Smooth muscle cell (in vitro differentiated cells): Measurements from ENCODE around the gene CYP2B6. TPM values are rescaled to one million over a fixed set of nuclear protein-coding genes. Genes with fewer than 3 reads are reported as not detected.

Experiments
- DNase-seq: peaks from one replicate; lab custom pipeline; 2025; ENCODE audit not compliant: unreplicated experiment; lab: John Stamatoyannopoulos, UW
- H2AFZ ChIP-seq: fragments of 200-600 bp; sonication (generic); 2 replicates; pipeline ENCODE4 v1.6.0; 2016; ENCODE audit warnings: antibody characterized with exemption, low read depth, mild to moderate bottlenecking
- H3F3A ChIP-seq: fragments of 200-600 bp; sonication (generic); 2 replicates; pipeline ENCODE4 v1.6.0; 2017; ENCODE audit warnings: antibody characterized with exemption, low read depth
- H3K27ac ChIP-seq: fragments of 200-600 bp; sonication (generic); 2 replicates; pipeline ENCODE4 v1.5.1; 2016; ENCODE audit warnings: low read depth, mild to moderate bottlenecking
- H3K27me3 ChIP-seq: fragments of 200-600 bp; sonication (generic); 2 replicates; pipeline ENCODE4 v1.6.1; 2016; ENCODE audit warnings: low read depth, mild to moderate bottlenecking
- H3K36me3 ChIP-seq: fragments of 200-600 bp; sonication (generic); 2 replicates; pipeline ENCODE4 v1.5.1; 2016; ENCODE audit warnings: low read depth
- H3K4me1 ChIP-seq: fragments of 200-600 bp; sonication (generic); 2 replicates; pipeline ENCODE4 v1.5.1; 2016; ENCODE audit warnings: low read depth
- H3K4me2 ChIP-seq: fragments of 200-600 bp; sonication (generic); 2 replicates; pipeline ENCODE4 v1.6.0; 2016; ENCODE audit warnings: mild to moderate bottlenecking
- H3K4me3 ChIP-seq: fragments of 200-600 bp; sonication (generic); 2 replicates; pipeline ENCODE4 v1.5.1; 2016; ENCODE audit warnings: mild to moderate bottlenecking
- H3K79me2 ChIP-seq: fragments of 200-600 bp; sonication (generic); 2 replicates; pipeline ENCODE4 v1.6.0; 2016; ENCODE audit warnings: low read depth, mild to moderate bottlenecking
- H3K9ac ChIP-seq: fragments of 200-600 bp; sonication (generic); 2 replicates; pipeline ENCODE4 v1.6.0; 2016; ENCODE audit warnings: low read depth
- H3K9me3 ChIP-seq: fragments of 200-600 bp; sonication (generic); replicated peaks from 2 replicates; pipeline ENCODE4 v1.5.1; 2016; ENCODE audit warnings: low read depth
- H4K20me1 ChIP-seq: fragments of 200-600 bp; sonication (generic); 2 replicates; pipeline ENCODE4 v1.6.0; 2016; ENCODE audit warnings: low read depth
- whole genome bisulfite sequencing: methylation state at CpG from one replicate; pipeline ENCODE4 v1.1.7; 2016; ENCODE audit warnings: low lambda C conversion rate; 5-methylcytosine and 5-hydroxymethylcytosine counted together
- polyA plus RNA-seq: library from polyadenylated mRNA; unstranded; fragments of >200 nt; fragmentation: Nextera tagmentation; extraction: Ambion mirVana; gene quantifications from 2 replicates; pipeline ENCODE4 v1.2.1, GENCODE V29; 2016
- total RNA-seq: library from RNA; depleted of rRNA; stranded (reverse); fragments of >200 nt; gene quantifications from 2 replicates; pipeline ENCODE4 v1.2.3, GENCODE V29; 2014
- TF ChIP-seq, protein P1 (sequence below): fragments of 200-600 bp; sonication (generic); IDR thresholded peaks from 2 replicates; pipeline ENCODE4 v1.5.1; 2017; ENCODE audit warnings: borderline replicate concordance, mild to moderate bottlenecking, antibody characterized with exemption; ENCODE audit not compliant: insufficient read depth, poor library complexity, severe bottlenecking

The CYP2B6 gene
- total and polyA plus RNA-seq, 2 experiments from 2014 or later: not detected

DNA sequence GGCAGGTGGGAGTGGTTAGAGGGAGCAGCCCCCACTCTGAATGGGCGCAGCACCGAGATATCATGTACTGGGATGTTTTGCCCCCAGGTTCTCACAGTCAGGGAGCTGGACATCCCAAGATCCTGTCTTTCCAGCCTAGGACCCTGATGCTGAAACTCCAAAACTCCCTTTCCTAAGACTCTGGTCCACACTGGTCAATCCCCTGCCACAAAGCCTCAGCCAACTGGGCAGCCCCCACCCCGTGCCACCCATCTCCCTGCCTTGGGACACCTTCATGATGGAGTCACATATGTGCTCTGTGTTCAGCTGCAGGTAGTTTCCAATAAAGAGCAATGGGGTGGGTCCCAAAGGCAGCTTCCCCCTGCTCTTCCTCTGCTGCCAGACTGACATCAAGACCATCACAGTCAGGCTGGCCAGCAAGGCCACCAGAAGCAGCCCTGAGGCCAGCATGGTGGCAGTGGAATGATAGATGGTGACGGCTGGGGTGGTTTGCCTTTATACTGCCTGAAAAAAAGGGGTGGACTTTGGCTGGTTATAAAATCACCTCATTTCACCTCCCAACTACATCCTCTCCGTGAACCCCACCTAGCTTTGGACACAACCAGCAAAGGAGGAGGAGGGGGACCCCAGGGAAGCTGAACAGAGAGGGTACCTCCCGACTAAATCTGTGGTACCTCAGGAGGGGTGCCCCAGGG lies 36.3 kb downstream of the CYP2B6 start:
- no peak overlapping the region for H3K4me2 ChIP-seq
- no peaks in the 10 kb centered on the region for H3F3A ChIP-seq
- no peak overlapping the region for H2AFZ ChIP-seq
- TF ChIP-seq, protein P1, sequence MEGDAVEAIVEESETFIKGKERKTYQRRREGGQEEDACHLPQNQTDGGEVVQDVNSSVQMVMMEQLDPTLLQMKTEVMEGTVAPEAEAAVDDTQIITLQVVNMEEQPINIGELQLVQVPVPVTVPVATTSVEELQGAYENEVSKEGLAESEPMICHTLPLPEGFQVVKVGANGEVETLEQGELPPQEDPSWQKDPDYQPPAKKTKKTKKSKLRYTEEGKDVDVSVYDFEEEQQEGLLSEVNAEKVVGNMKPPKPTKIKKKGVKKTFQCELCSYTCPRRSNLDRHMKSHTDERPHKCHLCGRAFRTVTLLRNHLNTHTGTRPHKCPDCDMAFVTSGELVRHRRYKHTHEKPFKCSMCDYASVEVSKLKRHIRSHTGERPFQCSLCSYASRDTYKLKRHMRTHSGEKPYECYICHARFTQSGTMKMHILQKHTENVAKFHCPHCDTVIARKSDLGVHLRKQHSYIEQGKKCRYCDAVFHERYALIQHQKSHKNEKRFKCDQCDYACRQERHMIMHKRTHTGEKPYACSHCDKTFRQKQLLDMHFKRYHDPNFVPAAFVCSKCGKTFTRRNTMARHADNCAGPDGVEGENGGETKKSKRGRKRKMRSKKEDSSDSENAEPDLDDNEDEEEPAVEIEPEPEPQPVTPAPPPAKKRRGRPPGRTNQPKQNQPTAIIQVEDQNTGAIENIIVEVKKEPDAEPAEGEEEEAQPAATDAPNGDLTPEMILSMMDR: no peak
- H3K4me1 ChIP-seq: no peaks in the 10 kb centered on the region
- no peak overlapping the region for H3K4me3 ChIP-seq
- 89% methylated on average over 6 of the region's 6 CpGs for WGBS
- H3K9ac ChIP-seq: no peak overlapping the region
- H3K27ac ChIP-seq: no peak overlapping the region
- H3K36me3 ChIP-seq: no peaks in the 10 kb centered on the region
- no peaks in the 10 kb centered on the region for H4K20me1 ChIP-seq
- no peak for DNase-seq
- H3K9me3 ChIP-seq: no peaks in the 10 kb centered on the region
- H3K79me2 ChIP-seq: no peaks in the 10 kb centered on the region
- peaks cover 5% of the 10 kb centered on the region for H3K27me3 ChIP-seq

DNA sequence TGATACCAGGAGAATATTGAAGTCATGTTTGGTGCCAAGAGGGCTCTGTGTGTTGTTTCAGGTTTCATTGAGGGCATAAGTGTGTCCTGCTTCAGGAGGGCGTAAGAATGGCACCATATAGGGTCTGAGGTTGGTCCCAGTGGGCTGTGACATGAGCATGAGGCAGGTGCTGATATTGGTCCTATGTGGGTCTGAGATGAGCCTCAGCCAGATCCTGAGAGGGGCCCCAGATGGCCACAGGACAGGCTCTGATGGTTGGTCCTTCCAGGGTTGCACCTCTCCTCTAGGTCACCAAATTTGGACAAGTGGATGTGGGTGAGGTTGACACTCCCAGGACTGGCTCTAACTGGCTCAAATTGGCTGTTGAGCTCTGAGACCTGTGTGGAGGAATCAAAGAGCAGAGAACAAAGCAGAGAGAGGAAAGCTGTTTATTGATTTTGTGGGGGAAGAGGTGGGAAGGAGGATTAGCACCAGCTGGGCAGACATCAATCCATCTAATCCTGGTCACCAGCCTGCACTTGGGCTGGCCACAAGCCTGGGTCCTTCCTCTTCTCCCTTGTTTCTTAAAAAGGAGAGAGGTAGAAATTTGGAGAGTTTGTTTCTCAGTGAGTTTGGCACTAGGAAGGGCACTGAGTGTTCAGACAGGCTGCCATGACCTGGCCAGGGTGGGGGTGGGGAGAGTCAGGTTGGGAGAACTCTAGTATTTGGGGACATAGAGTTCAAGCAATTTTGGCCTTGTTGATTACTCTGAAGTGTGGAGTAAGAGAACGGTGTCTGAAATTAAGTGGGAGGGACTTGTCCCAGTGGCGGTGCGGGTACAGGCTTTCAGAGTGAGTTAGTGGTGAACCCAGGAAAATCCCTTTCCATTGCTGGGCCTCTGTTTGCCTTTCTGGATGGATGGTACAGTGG lies 38.7 kb downstream of the CYP2B6 start:
- Histone ChIP-seq H2AFZ (no peak overlapping the region), H3K36me3 (no peaks in the 10 kb centered on the region), H4K20me1 (no peaks in the 10 kb centered on the region), H3K27ac (no peak overlapping the region), H3K4me1 (no peaks in the 10 kb centered on the region), H3K4me3 (no peak overlapping the region), H3K27me3 (peaks cover 5% of the 10 kb centered on the region), H3K9me3 (no peaks in the 10 kb centered on the region), H3K79me2 (no peaks in the 10 kb centered on the region), H3F3A (no peaks in the 10 kb centered on the region), H3K4me2 (no peak overlapping the region), H3K9ac (no peak overlapping the region)
- TF ChIP-seq, protein P1: no peak
- WGBS: 93% methylated on average over 4 of the region's 4 CpGs
- no peak for DNase-seq

DNA sequence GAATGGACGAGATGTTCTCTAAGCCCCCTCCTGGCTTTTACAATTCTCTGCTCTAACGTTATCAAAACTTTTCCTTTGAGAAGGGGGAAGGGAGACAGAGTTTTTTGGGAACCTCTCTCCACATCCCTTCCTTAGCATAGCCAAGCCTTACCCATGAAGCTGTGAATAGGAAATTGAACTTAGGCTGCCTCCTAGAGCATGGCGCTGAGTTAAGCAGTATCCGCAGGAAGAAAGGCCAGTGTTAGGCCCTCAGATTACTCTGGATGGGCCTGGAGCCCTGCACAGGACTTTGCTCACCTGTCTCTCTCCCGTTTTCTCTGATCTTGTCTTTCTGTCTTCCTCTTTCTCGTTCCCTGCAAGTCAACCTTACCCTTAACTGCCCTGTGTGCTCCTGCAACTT lies 39.6 kb downstream of the CYP2B6 start:
- Histone ChIP-seq H3K27ac (no peak overlapping the region), H3K4me1 (no peaks in the 10 kb centered on the region), H3K79me2 (no peaks in the 10 kb centered on the region), H3K9ac (no peak overlapping the region), H3K4me2 (no peak overlapping the region), H3F3A (no peaks in the 10 kb centered on the region), H3K36me3 (no peaks in the 10 kb centered on the region), H4K20me1 (no peaks in the 10 kb centered on the region), H3K4me3 (no peak overlapping the region), H2AFZ (no peak overlapping the region), H3K9me3 (no peaks in the 10 kb centered on the region), H3K27me3 (peaks cover 5% of the 10 kb centered on the region)
- DNase-seq: no peak
- 76% methylated on average over 6 of the region's 6 CpGs for WGBS
- TF ChIP-seq, protein P1: no peak
